ENCODE data around the gene APLNR.

The APLNR gene

DNA sequence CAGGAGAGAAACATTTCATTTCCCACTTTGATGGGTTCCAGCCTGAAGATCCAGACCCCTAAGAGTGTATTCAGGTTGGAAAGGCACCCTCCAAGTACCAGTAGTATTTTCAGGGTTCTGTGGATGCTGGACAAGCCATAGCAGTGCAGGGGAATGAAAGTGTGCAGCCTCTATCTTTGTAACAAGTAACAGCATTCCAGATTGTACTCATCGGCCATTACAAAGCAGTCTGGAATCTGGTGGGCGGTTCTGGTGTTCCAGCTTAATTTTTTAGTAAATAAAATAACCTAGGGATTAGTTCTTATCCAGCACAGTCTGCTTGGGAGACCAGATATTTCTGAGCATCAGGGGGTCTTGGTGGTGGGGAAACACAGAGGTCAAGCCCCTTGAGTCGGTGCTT lies 22.6 kb downstream of the APLNR start:
- DNase-seq, result no peak

DNA sequence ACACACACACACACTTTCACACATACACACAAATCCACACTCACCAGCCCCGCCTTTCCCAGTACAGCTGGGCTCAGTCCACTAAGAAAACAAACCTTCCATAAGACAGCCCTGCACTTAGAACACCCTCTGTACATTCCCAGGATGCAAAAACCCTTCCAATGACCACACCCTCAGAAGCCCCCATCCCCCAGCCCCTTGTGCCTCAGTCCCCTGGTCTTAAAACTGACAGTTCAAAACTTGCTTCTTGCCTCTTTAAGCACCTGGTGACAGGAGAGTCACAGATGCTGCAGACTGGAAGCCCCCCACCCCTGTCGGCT lies 23.0 kb downstream of the APLNR start:
- no peak for DNase-seq

DNA sequence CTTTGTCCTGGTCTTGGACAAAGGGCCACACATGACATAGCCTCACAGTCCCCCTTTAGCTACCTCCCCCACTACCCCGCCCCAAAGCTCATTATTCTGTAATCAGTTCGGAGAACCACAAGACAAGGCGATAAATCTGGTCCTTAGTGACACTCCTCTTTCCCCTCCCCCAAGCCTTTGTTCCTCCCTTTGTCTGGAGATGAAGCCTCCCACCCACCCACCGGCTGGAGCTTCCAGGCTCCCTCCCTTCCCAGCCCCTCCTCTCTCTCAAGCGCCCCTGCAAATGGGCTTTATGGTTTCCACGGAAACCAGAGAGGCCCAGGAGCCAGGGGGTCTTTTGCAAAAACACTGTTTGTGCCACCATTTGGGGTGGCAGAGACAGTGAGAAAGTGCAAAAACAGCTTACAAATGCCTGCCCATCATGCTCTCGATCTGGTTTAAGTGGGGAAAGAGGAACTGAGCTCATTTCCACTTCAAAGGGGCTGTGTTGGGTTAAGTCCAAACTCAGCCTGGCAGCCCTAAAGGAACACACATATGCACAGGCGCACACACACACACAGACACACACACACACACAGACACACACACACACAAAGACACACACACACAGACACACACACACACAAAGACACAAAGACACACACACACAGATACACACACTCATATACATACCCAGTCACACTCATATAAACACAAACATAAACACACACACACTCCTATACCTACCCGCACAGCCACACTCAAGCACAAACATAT lies 23.5 kb downstream of the APLNR start:
- DNase-seq, result no peak

DNA sequence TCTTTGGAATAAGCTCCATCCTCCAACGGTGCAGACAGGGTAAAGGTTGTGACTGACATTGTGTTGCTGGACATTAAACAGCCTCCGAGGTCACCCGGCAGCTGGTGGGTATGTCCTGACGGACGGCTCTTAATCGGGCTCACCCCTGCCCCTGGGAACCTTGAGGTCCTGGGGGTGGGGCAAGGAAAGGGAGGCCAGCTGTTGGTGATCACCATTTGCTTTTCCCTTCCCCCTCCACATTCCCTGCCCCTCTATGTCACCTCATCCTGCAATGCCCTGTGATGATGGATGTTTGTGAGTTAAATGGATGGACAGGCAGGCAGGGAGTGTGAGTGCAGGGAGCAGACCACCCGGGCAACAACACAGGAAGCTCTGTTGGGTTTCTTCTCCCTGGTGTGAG lies 26.3 kb downstream of the APLNR start:
- DNase-seq, result no peak

DNA sequence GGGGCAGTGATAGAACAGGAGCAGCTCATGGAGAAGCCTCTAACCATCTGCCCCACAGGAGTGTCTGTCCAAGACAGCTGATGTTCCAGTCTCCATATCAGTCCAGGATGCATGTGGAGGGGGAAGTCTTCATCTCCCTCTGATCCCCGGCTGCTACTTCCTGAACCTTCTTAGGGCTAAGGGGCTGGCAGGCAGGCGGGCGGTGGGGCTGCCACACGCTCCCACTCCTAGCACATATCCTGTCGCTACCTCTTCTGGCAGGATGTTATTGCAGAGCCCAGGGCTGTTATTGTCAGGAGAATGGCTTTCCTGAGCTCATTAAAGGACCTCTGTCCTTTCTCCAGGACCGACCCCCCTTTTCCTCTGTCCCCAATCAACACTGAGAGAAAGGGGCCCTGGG lies 29.9 kb downstream of the APLNR start:
- DNase-seq, result no peak

DNA sequence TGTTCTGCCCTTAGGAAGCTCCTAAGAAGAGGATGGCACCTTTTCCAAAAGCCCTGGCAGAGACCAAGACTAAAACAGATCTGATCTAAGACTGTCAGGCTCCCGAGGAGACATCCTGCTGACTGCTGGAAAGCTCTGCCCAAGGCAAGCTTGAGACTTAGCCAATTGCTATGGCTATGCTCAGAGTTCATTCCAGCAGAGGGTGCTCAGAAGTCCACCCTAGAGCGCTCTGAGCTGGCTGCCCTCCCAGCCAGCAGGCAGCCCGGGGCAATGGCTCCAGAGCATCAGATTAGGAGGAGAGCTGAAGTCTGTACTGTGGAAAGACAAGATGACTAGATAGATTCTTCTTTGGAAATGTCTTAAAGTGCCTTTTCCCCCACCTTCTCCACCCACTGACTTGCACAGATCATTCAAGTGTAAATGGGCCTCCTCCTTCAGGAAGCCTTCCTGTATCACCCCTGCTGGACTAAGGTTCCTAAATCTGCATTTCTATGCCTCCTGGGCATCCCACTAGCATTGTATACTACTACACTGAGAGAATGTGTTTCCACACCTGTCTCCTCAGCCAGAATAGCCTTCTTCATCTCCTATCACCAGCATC lies 31.9 kb downstream of the APLNR start:
- no peak for DNase-seq

DNA sequence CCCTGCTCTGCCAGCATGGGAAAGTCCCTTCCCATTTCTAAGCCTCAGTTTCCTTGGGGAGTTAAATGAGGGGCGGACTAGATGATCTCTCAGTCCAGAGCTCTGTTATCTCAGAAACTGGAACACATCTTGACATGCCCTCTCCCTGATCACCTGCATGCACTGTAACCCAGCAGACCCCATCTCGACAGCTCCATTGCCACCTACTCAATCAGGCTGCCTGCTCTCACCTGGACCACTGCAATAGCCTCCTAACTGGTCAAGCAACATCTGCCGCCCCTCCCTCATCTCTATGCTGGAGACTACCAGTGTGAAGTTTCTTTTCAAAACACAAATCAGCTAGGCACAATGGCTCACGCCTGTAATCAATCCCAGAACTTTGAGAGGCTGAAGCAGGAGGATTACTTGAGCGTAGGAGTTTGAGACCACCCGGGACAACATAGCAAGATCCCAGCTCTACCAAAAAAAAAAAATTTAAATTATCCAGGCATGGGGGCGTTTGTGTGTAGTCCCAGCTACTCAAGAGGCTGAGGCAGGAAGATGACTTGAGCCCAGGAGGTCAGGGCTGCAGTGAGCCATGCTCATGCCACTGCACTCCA lies 33.1 kb downstream of the APLNR start:
- DNase-seq, result no peak

DNA sequence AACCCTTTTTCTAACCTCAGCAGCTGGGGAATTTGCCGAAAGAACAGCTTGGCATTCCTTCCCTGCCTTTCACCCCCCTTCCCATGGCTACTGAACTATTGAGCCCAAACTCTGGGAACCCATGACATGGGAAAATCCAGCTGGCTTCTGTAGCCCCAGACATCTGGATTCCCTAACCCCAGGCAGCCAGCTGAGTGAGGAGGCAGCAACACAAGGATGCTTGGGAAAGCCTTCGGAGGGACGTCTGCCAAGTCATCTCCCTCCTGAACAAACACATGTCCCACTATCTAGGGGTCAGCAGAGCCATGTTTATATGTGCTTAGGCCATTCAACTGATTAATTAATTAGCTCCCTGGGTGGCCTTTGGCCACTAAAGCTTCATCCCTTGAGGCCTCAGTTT lies 33.7 kb downstream of the APLNR start:
- no peak for DNase-seq

DNA sequence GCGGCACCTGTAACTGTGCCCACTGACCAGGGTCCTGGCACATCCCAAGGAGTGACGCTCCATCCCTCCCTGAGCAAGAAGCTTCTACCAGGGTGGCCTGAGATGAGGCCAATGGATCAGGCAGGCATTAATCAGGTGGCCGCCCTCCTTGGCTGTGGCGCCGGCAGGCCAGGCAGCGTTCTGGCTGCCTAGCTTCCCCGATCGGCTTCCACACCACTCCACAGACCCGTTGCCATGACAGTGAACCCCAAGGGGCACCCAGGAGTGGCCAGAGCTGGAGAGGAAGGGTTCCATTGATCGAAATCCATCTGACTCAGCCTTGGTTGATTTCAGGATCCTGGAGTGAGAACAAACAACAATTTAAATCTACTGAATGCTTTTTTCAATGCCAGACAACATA lies 34.8 kb downstream of the APLNR start:
- no peak for DNase-seq

DNA sequence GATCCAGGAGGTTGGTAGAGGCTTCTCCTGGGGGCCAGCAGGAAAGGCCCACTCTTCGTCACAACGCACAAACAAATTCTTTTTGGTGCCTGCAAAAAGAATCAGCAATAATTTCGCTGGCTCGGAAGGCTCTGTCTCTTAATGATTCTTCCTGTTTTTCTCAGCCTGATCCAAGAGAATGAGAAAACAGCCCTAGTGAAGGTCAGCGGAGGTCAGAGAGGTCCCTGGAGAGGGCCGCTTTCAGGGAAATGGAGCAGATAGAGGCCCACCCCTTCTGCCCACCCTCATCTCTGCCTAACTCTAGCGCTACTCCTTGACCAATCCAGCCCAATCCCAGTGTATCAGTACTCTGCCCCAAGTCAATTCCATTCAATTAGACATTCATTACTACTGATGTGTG lies 36.1 kb downstream of the APLNR start:
- no peak for DNase-seq

DNA sequence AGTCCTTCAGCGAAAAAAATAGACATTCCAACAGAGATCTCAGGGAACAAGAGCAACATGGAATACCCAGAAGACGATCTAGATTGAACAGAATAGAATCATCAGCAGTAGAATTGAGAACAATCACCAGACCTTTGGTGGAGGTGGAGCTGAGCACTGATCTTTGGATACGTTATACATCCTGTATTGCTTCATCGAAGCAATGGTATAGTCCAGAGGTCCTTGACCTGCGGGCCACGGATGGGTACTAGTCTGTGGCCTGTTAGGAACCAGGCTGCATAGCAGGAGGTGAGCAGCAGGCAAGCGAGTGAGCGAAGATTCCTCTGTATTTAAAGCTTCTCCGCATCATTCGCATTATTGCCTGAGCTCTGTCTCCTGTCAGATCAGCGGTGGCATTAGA lies 37.7 kb downstream of the APLNR start:
- no peak for DNase-seq

DNA sequence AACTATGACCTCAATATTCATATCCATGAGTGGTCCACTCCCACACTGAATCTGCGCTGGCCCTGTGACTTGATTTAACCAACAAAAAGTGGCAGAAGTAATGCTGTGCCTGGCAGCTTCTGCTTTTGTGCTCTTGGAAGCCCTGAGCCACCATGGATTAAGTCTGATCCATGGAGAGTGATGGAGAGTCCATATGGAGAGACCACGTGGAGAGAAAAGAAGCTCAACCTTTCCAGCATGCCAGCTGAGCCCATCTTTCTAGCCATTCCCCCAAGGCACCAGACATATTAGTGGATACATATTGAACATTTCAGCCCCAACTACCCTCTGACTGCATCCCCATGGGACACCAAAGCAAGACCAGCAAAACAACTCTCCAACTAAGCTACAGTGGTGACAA lies 39.3 kb downstream of the APLNR start:
- no peak for DNase-seq

DNA sequence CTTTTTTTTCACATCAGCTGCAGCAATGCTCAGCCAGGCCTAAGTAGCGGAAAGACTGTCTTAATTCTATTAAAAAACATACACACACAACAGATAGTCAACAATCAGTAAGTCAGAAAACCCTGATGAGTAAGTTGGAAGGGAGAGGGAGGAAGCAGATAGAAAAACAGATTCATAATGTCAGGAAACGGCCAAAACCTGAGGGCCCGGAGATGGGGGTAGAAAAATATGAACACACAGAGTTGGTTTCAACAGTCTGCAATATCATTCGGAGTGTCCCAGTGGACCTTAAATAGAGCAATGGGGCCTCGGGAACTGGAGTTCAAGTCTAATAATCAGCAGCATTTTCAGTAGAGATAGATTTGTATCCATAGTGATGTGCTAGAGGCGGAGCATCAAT lies 40.5 kb downstream of the APLNR start:
- no peak for DNase-seq

DNA sequence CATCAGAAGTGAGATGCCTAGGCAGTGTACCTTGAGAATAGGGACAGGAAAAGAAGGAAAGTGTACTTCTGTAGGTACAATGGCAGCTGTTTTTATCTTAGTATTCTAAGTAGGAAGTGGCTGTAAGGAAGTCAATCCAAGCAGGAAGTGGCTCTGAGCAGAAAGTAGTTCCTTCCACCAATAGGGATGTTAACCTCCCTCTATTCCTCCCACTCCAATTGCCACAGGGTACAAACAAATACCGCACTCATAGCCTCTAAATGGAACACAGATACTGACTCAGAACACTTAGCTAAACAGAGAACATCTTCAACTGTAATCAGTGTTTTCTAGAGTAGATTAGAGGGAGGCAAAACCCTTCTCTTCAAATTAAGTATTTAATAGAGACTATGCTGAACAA lies 44.7 kb downstream of the APLNR start:
- no peak for DNase-seq

DNA sequence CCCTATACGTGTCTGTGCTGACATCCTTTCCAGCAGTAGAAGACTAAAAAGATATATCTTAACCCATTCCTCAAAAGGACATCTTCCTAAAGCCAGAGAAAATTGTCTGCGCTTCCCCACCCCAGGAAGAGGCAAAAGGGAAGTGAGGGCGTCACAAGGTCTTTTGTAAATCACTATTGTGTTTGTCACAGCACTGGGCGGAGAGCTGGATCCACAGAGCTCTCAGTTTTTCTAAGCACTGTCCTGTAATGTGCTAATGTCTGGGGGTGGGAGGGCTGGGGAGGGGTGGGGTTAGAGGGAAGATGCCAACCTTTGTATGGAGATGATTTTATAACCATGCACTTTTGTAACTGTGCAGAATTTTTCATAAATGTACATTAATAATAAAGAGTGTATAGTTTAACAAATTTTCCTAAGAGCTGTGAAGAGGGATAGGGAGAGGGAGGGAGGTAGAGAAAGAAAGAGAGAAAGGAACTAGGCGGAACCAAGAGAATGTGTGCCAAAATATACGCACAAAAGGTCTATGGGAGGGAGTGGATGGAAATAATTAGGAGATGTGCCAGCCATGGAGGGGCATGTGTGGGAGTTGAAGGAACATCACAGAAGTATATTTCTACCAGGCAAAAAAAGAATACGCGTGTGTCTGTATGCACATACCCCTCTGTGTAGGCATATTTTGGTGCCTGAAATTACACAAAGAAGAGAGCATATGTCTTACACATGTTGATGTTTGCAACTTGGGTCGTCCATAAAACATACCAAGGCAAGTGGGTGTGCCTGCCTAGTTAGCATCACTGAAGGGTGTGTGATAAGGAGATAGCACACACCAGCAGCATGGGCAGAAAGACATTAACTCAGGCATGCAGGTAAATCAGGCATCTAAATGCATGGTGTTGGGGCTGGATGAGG lies 45.5 kb downstream of the APLNR start:
- DNase-seq, result no peak

DNA sequence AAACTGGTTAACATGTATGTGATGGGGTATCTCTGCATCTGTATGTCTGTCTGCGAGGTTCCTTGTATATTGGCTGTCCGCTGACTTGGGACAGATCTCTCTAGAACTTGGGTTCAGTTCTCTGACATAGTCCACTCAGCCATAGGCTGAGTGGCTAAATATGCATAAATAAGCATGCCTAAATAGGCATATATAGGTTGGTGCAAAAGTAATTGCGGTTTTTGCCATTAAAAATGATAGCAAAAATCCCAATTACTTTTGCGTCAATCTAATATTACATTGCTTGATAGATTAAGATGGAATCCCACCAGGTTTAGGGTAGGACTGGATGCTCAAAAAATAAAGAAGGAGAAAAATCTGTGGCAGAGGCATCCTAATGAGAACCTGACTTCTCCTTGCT lies 46.5 kb downstream of the APLNR start:
- DNase-seq, result no peak
